NCI-H748 treated with DMSO at 0.1 percent for 48 hours (cell line): ENCODE data around the gene B3GNT9.
A peak's percentile ranks its signal among the peaks of the same experiment; 100 is the strongest.

Experiments
- DNase-seq: peaks from one replicate; lab custom pipeline; 2025; lab: John Stamatoyannopoulos, UW

The B3GNT9 gene

DNA sequence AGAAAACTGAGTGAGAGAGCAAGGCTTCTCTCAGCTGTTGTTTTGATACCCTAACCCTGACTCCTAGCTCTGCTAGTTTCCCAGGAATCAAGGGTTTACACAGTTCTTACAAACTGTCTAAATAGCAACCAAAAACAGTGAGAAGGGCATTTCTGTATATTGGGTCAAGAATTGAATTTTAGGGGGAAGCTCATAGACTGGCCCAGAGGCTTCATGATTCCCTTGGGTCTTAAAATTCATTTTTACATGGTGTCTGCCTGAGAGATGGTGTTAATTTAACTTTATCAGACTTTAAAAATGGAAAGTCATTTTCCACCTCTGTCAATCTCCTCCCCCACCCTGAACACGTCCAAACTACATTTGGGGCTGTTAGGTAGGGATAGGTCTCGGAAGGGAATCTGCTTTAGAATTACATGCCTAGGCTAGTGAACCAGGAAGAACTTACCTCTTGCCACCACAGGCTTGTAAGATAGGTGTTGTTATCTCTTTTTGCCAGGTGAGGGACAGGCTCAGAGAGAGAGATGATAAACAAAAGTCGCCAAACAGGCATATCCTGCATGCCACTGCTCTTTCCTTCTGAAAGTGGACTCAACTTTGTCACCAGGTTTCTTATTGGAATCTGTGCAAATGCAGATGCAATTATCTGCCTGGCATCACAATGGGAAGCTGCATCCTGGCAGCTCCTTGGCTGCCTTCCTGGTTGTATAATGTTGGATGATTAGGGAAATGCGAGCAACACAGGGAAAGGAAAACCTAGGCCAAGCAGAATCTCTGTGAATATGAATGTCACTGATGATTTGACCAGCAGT is 38.0 kb downstream of the B3GNT9 start:
- DNase-seq: no peak

DNA sequence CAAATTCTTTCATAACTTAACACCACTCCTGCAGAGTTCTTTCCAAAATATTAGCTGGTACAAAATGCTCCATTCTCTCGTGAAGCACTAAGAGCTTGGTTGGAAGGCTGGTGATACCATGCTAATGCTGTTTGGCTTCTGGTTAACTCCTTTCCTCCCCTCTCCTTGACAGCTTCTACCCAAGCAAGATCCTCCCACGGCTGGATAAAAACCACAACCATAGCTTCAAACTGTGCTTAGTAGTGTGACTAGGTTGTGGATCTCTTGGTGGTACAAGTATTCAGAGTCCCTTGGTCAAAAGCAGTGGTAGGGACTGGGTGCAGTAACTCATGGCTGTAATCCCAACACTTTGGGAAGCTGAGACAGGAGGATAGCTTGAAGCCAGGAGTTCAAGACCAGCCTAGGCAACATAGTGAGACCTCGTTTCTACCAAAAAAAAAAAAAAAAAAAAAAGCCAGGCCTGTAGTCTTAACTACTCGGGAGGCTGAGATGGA is 38.8 kb downstream of the B3GNT9 start:
- no peak for DNase-seq

GRCh38 chr16:67109407-67110135 is 41.2 kb downstream of the B3GNT9 start, which contains the start of gene PHAF1:
TSS of gene PHAF1 (plus strand) at chr16:67109941. CDS start at chr16:67110176, 235 bp downstream.
- DNase-seq: peak; percentile 74

- no peak for DNase-seq
Measured at GRCh38 chr16:67108931-67109406, 41.8 kb downstream of the B3GNT9 start.

DNA sequence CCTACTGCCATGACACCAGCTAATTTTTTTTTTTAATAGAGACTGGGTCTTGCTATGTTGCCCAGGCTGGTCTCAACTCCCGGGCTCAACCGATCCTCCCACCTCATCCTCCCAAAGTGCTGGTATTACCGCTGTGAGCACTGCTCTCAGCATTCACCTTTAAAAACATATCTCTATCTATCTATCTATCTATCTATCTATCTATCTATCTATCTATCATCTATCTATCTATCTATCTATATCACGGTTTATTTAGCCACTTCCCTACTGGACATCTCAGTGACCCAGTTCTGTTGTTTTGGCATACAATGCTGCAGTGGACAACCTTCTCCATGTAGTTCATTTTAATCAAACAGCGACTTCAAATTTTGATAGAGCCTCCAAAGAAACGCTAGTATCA is 42.3 kb downstream of the B3GNT9 start:
- no peak for DNase-seq

- no peak for DNase-seq
Measured at GRCh38 chr16:67105881-67106280, 44.9 kb downstream of the B3GNT9 start.

- no peak for DNase-seq
Measured at GRCh38 chr16:67105246-67105645, 45.6 kb downstream of the B3GNT9 start.

DNA sequence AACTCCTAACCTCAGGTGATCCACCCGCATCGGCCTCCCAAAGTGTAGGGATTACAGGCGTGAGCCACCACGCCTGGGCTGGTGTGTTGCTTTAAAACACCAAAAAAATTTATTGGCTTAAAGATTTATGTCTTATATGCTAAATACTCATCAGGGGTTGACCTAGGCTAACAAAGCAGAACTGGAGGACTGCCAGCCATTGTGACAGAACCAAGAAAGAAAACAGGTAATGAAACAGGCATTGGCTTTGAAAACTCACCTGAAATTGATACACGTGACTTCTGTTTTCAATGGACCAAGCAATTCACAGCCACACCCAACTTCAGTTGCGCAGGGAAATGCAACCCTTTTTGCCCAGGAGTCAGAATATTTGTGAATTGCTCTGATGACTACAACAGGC is 46.0 kb downstream of the B3GNT9 start:
- no peak for DNase-seq

- DNase-seq: no peak
Measured at GRCh38 chr16:67104061-67104460, 46.7 kb downstream of the B3GNT9 start.

GRCh38 chr16:67101311-67102082 is 49.3 kb downstream of the B3GNT9 start:
- DNase-seq: no peak

DNA sequence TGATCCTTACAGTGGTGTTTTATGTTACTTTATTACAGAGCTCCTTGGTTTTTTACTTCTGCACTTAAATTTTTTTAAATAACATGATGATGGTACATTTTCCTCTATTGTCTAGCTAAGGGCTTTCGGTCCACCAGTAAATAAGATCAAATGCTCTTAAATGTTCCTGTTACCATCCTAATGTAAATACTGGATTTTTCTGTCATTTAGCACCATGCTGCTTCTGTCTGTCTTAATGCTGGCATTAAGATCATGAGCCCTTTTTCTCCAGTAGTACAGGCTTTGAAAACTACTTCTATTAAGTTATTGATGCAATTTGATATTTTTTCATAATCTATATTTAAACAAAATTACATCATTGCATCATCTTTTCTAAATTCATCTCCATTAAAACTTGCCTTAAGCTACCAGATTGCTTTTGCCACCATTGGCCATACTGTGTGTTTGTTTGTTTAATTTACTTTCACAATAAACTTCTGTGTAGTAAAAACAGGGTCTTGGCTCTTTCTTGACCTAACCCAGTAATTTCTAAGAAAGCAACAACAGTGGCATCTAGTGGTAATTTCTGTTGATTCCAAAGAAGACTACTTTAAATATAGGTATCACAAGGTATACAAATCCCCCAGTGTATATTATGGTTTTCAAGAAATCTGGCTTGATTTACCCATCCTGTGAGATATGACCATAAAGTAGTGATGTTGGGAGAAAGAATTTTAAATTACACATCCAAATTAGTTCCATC is 50.1 kb downstream of the B3GNT9 start:
- no peak for DNase-seq

DNA sequence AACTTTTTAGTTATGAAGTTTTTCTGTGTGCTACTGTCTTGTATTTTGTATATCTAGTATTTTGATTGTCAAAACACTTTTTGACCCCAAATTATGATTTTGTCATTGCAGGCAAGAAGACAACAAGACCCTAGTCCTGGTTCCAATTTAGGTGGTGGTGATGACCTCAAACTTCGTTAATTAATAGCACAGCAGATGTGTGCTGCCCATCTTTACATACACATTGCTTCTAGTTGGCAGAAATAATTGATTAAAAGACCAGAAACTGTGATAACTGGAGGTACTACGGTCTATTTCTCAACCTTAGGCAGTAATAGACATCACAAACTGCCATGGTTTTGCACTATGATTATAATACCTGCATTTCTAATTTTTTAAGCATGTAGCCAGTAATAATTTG is 52.2 kb downstream of the B3GNT9 start:
- DNase-seq: no peak
